GM12892 (cell line): ENCODE results near the gene FBXL19.
A peak's percentile ranks its signal among the peaks of the same experiment; 100 is the strongest.

Experiments used
- DNase-seq: peaks from one replicate; pipeline ENCODE4 v3.0.0; 2011; ENCODE audit not compliant: insufficient read length
- FAIRE-seq: peaks from 2 replicates; lab custom pipeline; 2011; peaks lifted over from hg19 to GRCh38; lab: Jason Lieb, UNC
- POLR2A ChIP-seq: IDR thresholded peaks from 2 replicates; pipeline ENCODE4 v1.6.1; 2011; ENCODE audit warnings: low read depth, low read length, control low read depth
- POLR2AphosphoS5 ChIP-seq: IDR thresholded peaks from 2 replicates; pipeline ENCODE4 v1.6.1; 2011; ENCODE audit warnings: low read depth, low read length, control low read depth
- TAF1 ChIP-seq: IDR thresholded peaks from 2 replicates; pipeline ENCODE4 v1.6.1; 2011; ENCODE audit warnings: low read depth, mild to moderate bottlenecking, control low read depth, low read length, borderline replicate concordance

The FBXL19 gene

DNA sequence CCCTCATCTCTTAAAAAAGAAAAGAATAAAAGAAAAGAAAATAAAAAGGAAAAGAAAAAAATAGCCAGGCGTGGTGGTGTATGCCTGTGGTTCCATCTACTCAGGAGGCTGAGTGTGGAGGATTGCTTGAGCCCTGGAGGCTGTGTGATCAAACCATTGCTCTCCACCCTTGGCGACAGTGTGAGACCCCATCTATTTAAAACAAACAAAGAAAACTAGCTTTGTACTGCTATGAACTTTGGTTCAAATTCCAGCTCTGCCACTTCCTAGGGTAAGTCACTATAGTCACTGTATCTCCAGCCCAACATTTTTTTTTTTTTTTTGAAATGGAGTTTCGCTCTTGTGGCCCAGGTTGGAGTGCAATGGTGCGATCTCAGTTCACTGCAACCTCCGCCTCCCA, 22.8 kb upstream of the FBXL19 start:
- FAIRE-seq: no peak

DNA sequence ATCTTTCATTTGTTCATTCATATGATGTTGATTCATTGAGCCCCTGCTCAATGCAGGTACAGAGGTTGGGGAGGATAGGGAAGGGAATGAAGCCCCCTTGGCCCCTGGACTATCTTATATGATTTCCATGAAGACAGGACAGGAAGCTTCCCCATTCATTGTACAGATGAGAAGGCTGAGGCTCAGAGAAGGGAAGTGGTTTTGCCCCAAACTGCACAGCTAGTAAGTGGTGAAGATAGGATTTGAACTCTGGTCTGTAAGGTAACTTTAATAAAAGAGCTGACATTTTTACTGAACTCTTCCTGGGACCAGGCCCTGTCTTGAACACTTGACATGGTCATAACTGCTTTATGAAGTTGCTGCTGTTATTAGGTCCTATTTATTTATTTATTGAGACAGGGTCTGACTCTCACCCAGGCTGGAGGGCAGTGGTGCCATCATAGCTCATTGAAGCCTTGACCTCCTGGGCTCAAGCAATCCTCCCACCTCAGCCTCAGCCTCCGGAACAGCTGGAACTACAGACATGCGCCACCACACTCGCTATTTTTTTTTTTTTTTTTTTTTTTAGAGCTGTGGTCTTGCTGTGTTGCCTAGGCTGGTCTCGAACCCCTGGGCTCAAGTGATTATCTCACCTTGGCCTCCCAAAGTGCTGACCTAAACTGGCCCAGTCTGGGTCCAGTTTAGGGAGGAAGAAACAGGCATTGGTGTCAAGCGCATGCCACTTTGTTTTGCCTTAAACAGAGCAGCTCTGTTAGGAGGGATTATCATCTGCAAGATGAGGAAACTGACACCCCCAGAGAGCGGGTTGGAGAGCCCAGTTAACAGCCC, 22.0 kb upstream of the FBXL19 start:
- FAIRE-seq (no peak), DNase-seq (no peak)
- TF ChIP-seq POLR2AphosphoS5: no peak
- TF ChIP-seq POLR2A: no peak
- TF ChIP-seq TAF1: no peak

More for the DNA sequence above, 22.8 kb upstream of the FBXL19 start:
- DNase-seq: no peak
- TF ChIP-seq POLR2AphosphoS5: no peak

DNA sequence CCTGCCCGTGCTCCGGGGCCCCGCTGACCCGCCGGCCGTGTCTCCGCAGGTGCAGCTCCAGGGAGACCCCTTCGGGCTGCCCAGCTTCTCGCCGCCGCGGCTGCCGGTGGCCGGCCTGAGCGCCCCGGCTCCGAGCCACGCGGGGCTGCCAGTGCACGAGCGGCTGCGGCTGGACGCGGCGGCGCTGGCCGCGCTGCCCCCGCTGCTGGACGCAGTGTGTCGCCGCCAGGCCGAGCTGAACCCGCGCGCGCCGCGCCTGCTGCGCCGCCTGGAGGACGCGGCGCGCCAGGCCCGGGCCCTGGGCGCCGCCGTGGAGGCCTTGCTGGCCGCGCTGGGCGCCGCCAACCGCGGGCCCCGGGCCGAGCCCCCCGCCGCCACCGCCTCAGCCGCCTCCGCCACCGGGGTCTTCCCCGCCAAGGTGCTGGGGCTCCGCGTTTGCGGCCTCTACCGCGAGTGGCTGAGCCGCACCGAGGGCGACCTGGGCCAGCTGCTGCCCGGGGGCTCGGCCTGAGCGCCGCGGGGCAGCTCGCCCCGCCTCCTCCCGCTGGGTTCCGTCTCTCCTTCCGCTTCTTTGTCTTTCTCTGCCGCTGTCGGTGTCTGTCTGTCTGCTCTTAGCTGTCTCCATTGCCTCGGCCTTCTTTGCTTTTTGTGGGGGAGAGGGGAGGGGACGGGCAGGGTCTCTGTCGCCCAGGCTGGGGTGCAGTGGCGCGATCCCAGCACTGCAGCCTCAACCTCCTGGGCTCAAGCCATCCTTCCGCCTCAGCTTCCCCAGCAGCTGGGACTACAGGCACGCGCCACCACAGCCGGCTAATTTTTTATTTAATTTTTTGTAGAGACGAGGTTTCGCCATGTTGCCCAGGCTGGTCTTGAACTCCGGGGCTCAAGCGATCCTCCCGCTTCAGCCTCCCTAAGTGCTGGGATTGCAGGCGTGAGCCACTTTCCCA, 21.1 kb upstream of the FBXL19 start:
- peak; percentile 77 for FAIRE-seq
- peak; percentile 78 for DNase-seq
- no peak for TF ChIP-seq POLR2A

DNA sequence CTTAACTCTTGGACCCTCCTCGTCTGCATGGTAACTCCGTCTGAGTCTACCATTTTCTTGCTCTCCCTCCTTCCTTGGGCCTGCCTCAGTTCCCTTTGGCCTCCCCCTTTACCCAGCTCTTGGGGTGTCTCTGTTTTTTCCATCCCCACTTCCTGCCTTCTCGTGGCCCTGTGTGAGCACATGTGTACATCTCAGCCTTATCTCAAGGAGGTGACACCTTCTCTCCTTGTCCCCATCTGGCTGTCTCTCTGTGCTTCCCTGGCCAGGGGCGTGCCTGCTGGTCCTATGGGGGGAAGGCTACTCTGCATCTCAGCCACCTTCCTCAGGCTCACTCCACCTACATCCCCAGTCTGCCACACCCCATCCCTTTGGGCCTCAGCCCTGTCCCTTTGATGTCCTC, 20.4 kb upstream of the FBXL19 start:
- TF ChIP-seq POLR2A (no peak), POLR2AphosphoS5 (no peak), TAF1 (no peak)
- DNase-seq (no peak), FAIRE-seq (no peak)

DNA sequence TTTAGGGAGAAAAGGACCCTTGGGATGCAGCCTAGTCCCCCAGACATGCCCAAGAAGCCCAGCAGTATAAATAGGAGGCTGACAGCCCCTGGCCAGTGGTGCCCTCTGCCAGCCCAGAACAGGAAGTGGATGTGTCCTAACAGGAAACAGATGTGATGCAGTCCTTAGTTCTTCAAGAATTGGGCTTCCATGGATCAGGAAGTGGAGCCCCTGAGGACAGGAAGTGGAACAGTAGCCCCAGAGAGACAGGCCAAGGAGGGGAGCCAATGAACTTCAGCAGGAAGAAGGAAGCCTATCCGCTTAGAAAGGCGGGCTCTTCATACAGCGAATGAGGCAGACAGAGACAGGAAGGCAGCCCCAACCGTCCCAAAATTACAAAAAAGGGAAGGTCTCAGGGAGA, 19.8 kb upstream of the FBXL19 start:
- FAIRE-seq: no peak
- DNase-seq: no peak

DNA sequence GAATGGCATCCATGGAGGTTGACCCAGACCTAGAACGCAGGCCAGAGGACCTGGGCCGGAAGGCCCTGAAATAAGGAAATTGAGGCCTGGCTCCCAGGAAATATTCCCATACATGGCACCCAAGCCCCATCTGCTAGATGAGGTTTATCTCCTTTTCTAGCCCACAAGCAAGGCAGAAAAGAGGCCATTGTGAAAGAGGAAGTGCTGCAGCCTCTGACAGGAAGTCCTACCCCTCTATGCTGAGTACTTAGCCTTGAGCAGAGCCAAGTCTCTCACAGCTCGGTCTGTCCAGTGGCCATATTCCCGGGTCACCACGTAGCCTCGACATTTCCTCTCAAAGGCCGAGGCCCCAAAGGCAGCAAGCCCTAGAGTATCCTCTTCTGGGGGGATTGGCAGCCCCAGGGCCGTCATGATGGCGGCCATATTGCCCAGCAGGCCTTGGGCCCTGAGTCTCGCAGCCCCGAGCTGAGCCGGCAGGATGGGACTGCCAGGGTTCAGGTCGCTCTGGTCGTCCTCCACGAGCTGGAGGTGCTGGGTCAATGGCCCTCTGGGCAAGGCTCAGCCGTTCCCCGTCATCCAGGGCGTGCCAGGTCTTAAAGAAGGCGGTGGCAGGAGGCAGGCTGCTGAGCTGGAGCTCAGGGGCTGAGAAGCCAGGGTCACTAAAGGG, 19.1 kb upstream of the FBXL19 start:
- TF ChIP-seq POLR2A: no peak
- no peak for TF ChIP-seq TAF1
- no peak for TF ChIP-seq POLR2AphosphoS5
- no peak for DNase-seq
- no peak for FAIRE-seq

More for the DNA sequence above, 19.8 kb upstream of the FBXL19 start:
- TF ChIP-seq POLR2A: no peak

DNA sequence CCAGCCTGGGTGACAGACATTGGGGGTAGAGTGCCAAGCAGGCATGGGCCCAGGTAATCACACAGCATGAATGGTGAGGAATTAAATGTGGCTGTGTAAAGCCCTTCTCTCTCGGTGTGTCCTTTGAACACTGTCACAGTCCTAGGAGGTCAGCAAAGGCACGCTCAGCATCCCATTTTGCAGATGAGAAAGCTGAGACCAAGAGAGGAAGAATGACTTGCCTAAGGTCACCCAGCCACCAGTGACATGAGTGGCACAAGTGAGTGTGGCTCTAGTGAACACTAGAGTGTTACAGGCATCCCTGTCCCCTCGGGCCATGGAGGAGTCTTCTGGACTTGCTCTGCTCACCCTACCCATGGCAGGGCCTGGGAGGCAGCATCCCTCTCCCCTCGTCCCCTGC, 16.3 kb upstream of the FBXL19 start:
- DNase-seq: no peak
- TF ChIP-seq POLR2A (no peak), TAF1 (no peak), POLR2AphosphoS5 (no peak)
- no peak for FAIRE-seq

DNA sequence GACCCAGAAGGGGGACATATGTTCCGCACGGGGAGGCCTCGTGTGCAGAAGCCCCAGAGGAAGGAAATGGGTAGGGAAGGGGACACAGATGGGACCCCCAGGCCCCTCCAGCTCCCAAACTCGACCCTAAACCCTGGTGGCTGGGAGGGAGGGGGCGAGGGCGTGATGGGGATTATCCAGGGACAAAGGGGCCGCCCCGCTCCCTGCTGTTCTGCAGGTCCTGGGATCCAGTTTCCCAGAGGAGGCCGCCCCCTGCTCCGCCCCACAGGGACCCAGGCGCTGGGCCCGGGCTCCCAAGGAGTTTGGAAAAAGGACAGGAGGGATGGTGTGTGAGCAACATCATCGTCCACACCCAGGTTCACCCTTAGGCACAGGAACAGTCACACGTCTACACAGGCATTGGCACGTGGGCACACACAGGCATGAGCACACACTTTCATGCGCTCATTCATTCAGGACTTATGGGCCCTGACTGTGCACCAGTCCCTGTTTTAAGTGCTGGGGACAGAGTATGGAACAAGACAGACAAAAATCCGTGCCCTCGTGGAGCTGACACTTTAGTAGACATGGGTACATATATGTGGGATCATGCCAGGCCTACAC, 12.8 kb upstream of the FBXL19 start:
- FAIRE-seq: no peak
- no peak for DNase-seq
- TF ChIP-seq POLR2AphosphoS5 (no peak), TAF1 (no peak), POLR2A (no peak)

DNA sequence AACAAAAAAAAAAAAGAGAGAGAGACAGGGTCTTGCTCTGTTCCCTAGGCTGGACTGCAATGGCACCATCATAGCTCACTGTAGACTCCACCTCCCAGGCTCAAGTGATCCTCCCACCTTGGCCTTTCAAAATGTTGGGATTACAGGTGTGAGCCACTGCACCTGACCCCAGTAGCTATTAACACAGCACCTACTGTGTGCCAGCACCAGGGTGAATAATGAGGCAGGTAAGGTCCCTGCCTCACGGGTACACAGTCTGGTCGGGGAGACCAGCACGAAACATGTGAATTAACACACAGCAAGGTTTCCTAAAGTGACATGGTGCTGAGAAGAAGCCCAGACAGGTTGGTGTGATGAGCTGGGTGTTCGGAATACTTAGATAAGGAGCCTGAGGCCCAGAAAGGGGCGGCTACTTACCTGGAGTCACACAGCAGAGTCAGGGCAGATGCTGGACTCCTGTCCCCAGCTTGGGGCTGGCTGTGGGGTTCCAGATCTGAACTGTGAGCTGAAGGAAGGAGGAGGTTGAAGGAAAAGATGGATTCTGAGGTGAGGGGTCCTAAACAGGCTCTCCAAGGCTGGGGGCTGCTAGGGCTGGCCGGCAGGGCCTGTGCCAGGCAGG, 10.5 kb upstream of the FBXL19 start:
- DNase-seq: no peak
- TF ChIP-seq TAF1 (no peak), POLR2A (no peak), POLR2AphosphoS5 (no peak)

DNA sequence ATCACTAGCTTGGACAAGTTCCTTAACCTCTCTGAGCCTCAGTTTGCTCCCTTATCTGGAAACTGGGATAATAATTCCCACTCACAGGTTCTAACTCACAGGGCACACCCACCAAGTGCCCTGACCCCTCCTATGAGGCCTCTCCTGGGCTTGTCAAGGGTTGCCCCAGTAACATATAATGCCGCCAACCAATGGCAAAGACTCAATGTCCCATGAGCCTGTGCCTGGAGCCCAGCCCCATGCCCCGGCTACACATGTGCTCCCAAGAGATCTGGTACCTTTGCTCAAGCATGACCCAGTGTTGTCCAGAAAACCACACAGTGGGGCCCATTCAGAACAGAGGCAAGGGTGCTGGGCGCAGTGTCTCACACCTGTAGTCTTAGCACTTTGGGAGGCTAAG, 8.5 kb upstream of the FBXL19 start:
- TF ChIP-seq POLR2A: no peak
- no peak for TF ChIP-seq TAF1
- TF ChIP-seq POLR2AphosphoS5: no peak
- FAIRE-seq: no peak

More for the DNA sequence above, 10.5 kb upstream of the FBXL19 start:
- FAIRE-seq: no peak

DNA sequence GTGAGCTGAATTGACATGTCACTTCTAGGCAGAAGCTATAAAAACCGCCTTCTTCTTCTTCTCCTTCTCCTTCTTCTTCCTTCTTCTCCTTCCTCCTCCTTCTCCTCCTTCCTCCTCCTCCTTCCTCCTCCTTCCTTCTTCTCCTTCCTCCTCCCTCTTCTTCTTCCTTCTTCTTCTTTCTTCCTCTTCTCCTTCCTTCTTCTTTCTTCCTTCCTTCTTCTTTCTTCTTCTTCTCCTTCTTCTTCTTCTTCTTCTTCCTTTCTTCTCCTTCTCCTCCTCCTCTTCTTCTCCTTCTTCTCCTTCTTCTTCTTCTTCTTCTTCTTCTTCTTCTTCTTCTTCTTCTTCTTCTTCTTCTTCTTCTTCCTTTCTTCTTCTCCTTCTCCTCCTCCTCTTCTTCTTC, 4.8 kb upstream of the FBXL19 start:
- DNase-seq: no peak
- no peak for FAIRE-seq
- no peak for TF ChIP-seq POLR2AphosphoS5
- no peak for TF ChIP-seq TAF1
- TF ChIP-seq POLR2A: no peak

More for the DNA sequence above, 8.5 kb upstream of the FBXL19 start:
- DNase-seq: no peak
